GM23248 (cell line): ENCODE measurements around the gene SLC30A3. TPM values are rescaled to one million over a fixed set of nuclear protein-coding genes. Genes with fewer than 3 reads are reported as not detected.

Source experiments
- DNase-seq: peaks from one replicate; pipeline ENCODE4 v3.0.0-alpha.2; 2015
- H2AFZ ChIP-seq: fragments of 200-600 bp; sonication (generic); 2 replicates; pipeline ENCODE4 v1.6.1; 2016; ENCODE audit warnings: antibody characterized with exemption
- H3F3A ChIP-seq: fragments of 200-600 bp; sonication (generic); 2 replicates; pipeline ENCODE4 v1.6.1; 2016; ENCODE audit warnings: mild to moderate bottlenecking, antibody characterized with exemption, mixed run types; ENCODE audit not compliant: insufficient read depth
- H3K27ac ChIP-seq: fragments of 200-600 bp; sonication (generic); 2 replicates; pipeline ENCODE4 v1.5.1; 2016; ENCODE audit warnings: mild to moderate bottlenecking
- H3K27me3 ChIP-seq: fragments of 200-600 bp; sonication (generic); replicated peaks from 2 replicates; pipeline ENCODE4 v1.6.1; 2016; ENCODE audit warnings: mild to moderate bottlenecking; ENCODE audit not compliant: insufficient read depth
- H3K36me3 ChIP-seq: fragments of 200-600 bp; sonication (generic); 2 replicates; pipeline ENCODE4 v1.6.1; 2016; ENCODE audit warnings: low read depth, mild to moderate bottlenecking
- H3K4me1 ChIP-seq: fragments of 200-600 bp; sonication (generic); 2 replicates; pipeline ENCODE4 v1.6.1; 2016; ENCODE audit warnings: mild to moderate bottlenecking; ENCODE audit not compliant: insufficient read depth
- H3K4me2 ChIP-seq: fragments of 200-600 bp; sonication (generic); one replicate; pipeline ENCODE4 v1.6.1; 2016; ENCODE audit warnings: mild to moderate bottlenecking; ENCODE audit not compliant: unreplicated experiment
- H3K4me3 ChIP-seq: fragments of 200-600 bp; sonication (generic); 2 replicates; pipeline ENCODE4 v1.5.1; 2016; ENCODE audit warnings: mild to moderate bottlenecking
- H3K79me2 ChIP-seq: fragments of 200-600 bp; sonication (generic); 2 replicates; pipeline ENCODE4 v1.6.1; 2016; ENCODE audit warnings: mild to moderate bottlenecking; ENCODE audit not compliant: insufficient read depth
- H3K9ac ChIP-seq: fragments of 200-600 bp; sonication (generic); 2 replicates; pipeline ENCODE4 v1.6.1; 2016; ENCODE audit warnings: mild to moderate bottlenecking
- H3K9me2 ChIP-seq: fragments of 200-600 bp; sonication (generic); 2 replicates; pipeline ENCODE4 v1.6.1; 2016; ENCODE audit warnings: mixed run types, mild to moderate bottlenecking, moderate library complexity; ENCODE audit not compliant: insufficient read depth
- H3K9me3 ChIP-seq: fragments of 200-600 bp; sonication (generic); one replicate; pipeline ENCODE4 v1.6.1; 2017; ENCODE audit warnings: low read depth
- H4K20me1 ChIP-seq: fragments of 200-600 bp; sonication (generic); 2 replicates; pipeline ENCODE4 v1.6.0; 2016; ENCODE audit not compliant: insufficient read depth
- EZH2 ChIP-seq: fragments of 200-600 bp; sonication (generic); IDR thresholded peaks from 2 replicates; pipeline ENCODE4 v1.6.1; 2018; ENCODE audit warnings: antibody characterized with exemption, mild to moderate bottlenecking; ENCODE audit not compliant: insufficient read depth, poor library complexity, severe bottlenecking
- EZH2phosphoT487 ChIP-seq: fragments of 200-600 bp; sonication (generic); IDR thresholded peaks from 2 replicates; pipeline ENCODE4 v1.6.1; 2018; ENCODE audit warnings: antibody characterized with exemption, moderate library complexity, mild to moderate bottlenecking, low read depth; ENCODE audit not compliant: insufficient read depth
- WGBS, 2 experiments: methylation state at CpG; one replicate each; pipeline ENCODE4 v1.1.6; 2015 to 2017; ENCODE audit warnings: low lambda C conversion rate in 2 of 2, low coverage in 1 of 2; ENCODE audit errors: missing lambda C conversion rate in 2 of 2; 5-methylcytosine and 5-hydroxymethylcytosine counted together
- in situ Hi-C: fragments of 300-500 bp; cut with MboI; formaldehyde crosslinking; loops from 2 replicates; pipeline ENCODE4 v1.15.0; 2020
- polyA plus RNA-seq: library from polyadenylated mRNA; unstranded; fragments of >200 nt; fragmentation: Nextera tagmentation; extraction: Ambion mirVana; gene quantifications from 2 replicates; pipeline ENCODE4 v1.2.1, GENCODE V29; 2016
- total RNA-seq: library from RNA; depleted of rRNA; stranded (reverse); fragments of >200 nt; shearing (Covaris generic); gene quantifications from 2 replicates; pipeline ENCODE4 v1.2.3, GENCODE V29; 2014

SLC30A3 gene
- total and polyA plus RNA-seq, 2 experiments from 2014 or later, result not detected

GRCh38 chr2:27307545-27308358, 44.9 kb upstream of the SLC30A3 start:
- Histone ChIP-seq H3K9ac (no peak overlapping the region), H3K9me2 (no peaks in the 10 kb centered on the region), H3K27me3 (peaks cover 20% of the 10 kb centered on the region), H3K27ac (no peak overlapping the region), H3F3A (no peaks in the 10 kb centered on the region), H4K20me1 (no peaks in the 10 kb centered on the region), H2AFZ (no peak overlapping the region), H3K79me2 (no peaks in the 10 kb centered on the region), H3K36me3 (no peaks in the 10 kb centered on the region; the same call in 1 of the 2 replicates), H3K4me3 (no peak overlapping the region), H3K4me1 (0 out of 2 replicates have a peak, but pooled peaks cover 4% of the 10 kb centered on the region), H3K9me3 (no peaks in the 10 kb centered on the region), H3K4me2 (no peak overlapping the region)
- TF ChIP-seq EZH2phosphoT487 (no peak), EZH2 (no peak)
- in situ Hi-C loops, result no loop called here
- 7 to 8% methylated on average over 53 to 55 of the region's 75 CpGs for WGBS, 2 experiments
- DNase-seq, result peak; percentile 18

GRCh38 chr2:27307287-27307544, 44.4 kb upstream of the SLC30A3 start:
- H3K36me3 ChIP-seq, result no peaks in the 10 kb centered on the region; the same call in 1 of the 2 replicates
- peaks cover 20% of the 10 kb centered on the region for H3K27me3 ChIP-seq
- TF ChIP-seq EZH2, result peak; percentile 89
- 0 out of 2 replicates have a peak, but pooled peaks have one; percentile 26 for TF ChIP-seq EZH2phosphoT487
- no peaks in the 10 kb centered on the region for H3F3A ChIP-seq
- 10 to 13% methylated on average over 12 to 14 of the region's 14 CpGs for WGBS, 2 experiments
- H3K4me3 ChIP-seq, result no peak overlapping the region
- in situ Hi-C loops, result no loop called here
- H4K20me1 ChIP-seq, result no peaks in the 10 kb centered on the region
- H3K79me2 ChIP-seq, result no peaks in the 10 kb centered on the region
- 0 out of 2 replicates have a peak, but pooled peaks cover 4% of the 10 kb centered on the region for H3K4me1 ChIP-seq
- no peaks in the 10 kb centered on the region for H3K9me3 ChIP-seq
- no peak for DNase-seq
- H3K4me2 ChIP-seq, result no peak overlapping the region
- H2AFZ ChIP-seq, result no peak overlapping the region
- no peaks in the 10 kb centered on the region for H3K9me2 ChIP-seq
- no peak overlapping the region for H3K9ac ChIP-seq
- no peak overlapping the region for H3K27ac ChIP-seq

GRCh38 chr2:27306573-27307286, 43.9 kb upstream of the SLC30A3 start:
- H3K79me2 ChIP-seq, result no peaks in the 10 kb centered on the region
- H3F3A ChIP-seq, result no peaks in the 10 kb centered on the region
- no peaks in the 10 kb centered on the region for H4K20me1 ChIP-seq
- WGBS, 2 experiments, result 2 to 3% methylated on average over 27 to 40 of the region's 51 CpGs
- H3K36me3 ChIP-seq, result no peaks in the 10 kb centered on the region; the same call in 1 of the 2 replicates
- H3K27me3 ChIP-seq, result peaks cover 20% of the 10 kb centered on the region
- 0 out of 2 replicates have a peak, but pooled peaks cover 4% of the 10 kb centered on the region for H3K4me1 ChIP-seq
- in situ Hi-C loops, result no loop called here
- no peak overlapping the region for H2AFZ ChIP-seq
- H3K9ac ChIP-seq, result no peak overlapping the region
- no peak overlapping the region for H3K4me3 ChIP-seq
- H3K4me2 ChIP-seq, result no peak overlapping the region
- DNase-seq, result peak; percentile 39
- TF ChIP-seq EZH2phosphoT487 (peak; percentile 40; the same call in 1 of the 2 replicates), EZH2 (peak; percentile 93)
- H3K9me2 ChIP-seq, result no peaks in the 10 kb centered on the region
- H3K9me3 ChIP-seq, result no peaks in the 10 kb centered on the region
- no peak overlapping the region for H3K27ac ChIP-seq

GRCh38 chr2:27306136-27306535, 43.3 kb upstream of the SLC30A3 start:
- peaks cover 20% of the 10 kb centered on the region for H3K27me3 ChIP-seq
- H3K4me1 ChIP-seq, result 0 out of 2 replicates have a peak, but pooled peaks cover 4% of the 10 kb centered on the region
- no peak overlapping the region for H3K4me3 ChIP-seq
- no peaks in the 10 kb centered on the region for H3K79me2 ChIP-seq
- in situ Hi-C loops, result no loop called here
- H3K9ac ChIP-seq, result no peak overlapping the region
- TF ChIP-seq EZH2phosphoT487 (0 out of 2 replicates have a peak, but pooled peaks have one; percentile 11), EZH2 (no peak)
- no peaks in the 10 kb centered on the region for H4K20me1 ChIP-seq
- no peak for DNase-seq
- no peaks in the 10 kb centered on the region for H3K9me3 ChIP-seq
- H2AFZ ChIP-seq, result no peak overlapping the region
- WGBS, 2 experiments, result 24 to 31% methylated on average over 18 to 26 of the region's 26 CpGs
- no peaks in the 10 kb centered on the region for H3K9me2 ChIP-seq
- H3K27ac ChIP-seq, result no peak overlapping the region
- no peak overlapping the region for H3K4me2 ChIP-seq
- H3F3A ChIP-seq, result no peaks in the 10 kb centered on the region
- no peaks in the 10 kb centered on the region; the same call in 1 of the 2 replicates for H3K36me3 ChIP-seq
